Activated CD4-positive, alpha-beta memory T cell treated with anti-CD3 and anti-CD28 coated beads for 36 hours (primary cell): ENCODE data around the gene PCDHGA5. TPM values are rescaled to one million over a fixed set of nuclear protein-coding genes. Genes with fewer than 3 reads are reported as not detected.
"Not testable (repeated sequence)": the region's sequence is repeated elsewhere in the genome, so short reads cannot be mapped to it uniquely, and the experiment has no call there.

Source experiments
- CTCF ChIA-PET: fragments of 350-600 bp; sonication (Branson Sonifier 250); formaldehyde crosslinking; loops from one replicate; lab custom pipeline; 2021; ENCODE audit warnings: antibody characterized with exemption, inconsistent platforms; lab: Charles Lee
- POLR2A ChIA-PET: fragments of 350-600 bp; sonication (Branson Sonifier 250); formaldehyde crosslinking; loops from one replicate; lab custom pipeline; 2021; ENCODE audit warnings: antibody characterized with exemption; lab: Charles Lee
- DNase-seq: peaks from one replicate; pipeline ENCODE4 v3.0.0-alpha.2; 2020
- H3K27ac Mint-ChIP-seq: one replicate; pipeline ENCODE4 v1.8.0; 2021; ENCODE audit warnings: mixed read lengths
- H3K27me3 Mint-ChIP-seq: one replicate; pipeline ENCODE4 v1.8.0; 2021; ENCODE audit warnings: mixed read lengths
- H3K36me3 Mint-ChIP-seq: one replicate; pipeline ENCODE4 v1.8.0; 2021; ENCODE audit warnings: mixed read lengths
- H3K4me1 Mint-ChIP-seq: one replicate; pipeline ENCODE4 v1.8.0; 2021; ENCODE audit warnings: low read depth, mixed read lengths
- H3K4me3 Mint-ChIP-seq: one replicate; pipeline ENCODE4 v1.8.0; 2021; ENCODE audit warnings: mild to moderate bottlenecking, mixed read lengths
- H3K9me3 Mint-ChIP-seq: one replicate; pipeline ENCODE4 v1.8.0; 2021; ENCODE audit warnings: mixed read lengths
- intact Hi-C: fragments of 100-400 bp; cut with micrococcal nuclease; formaldehyde crosslinking; loops from one replicate; pipeline ENCODE4 v1.15.1; 2023
- total RNA-seq, 2 experiments: library from RNA; stranded (reverse); gene quantifications; one replicate each; pipeline ENCODE4 v1.2.3, GENCODE V29; 2021

Gene PCDHGA5
- total RNA-seq, 2 experiments from 2014 or later, result not detected

DNA sequence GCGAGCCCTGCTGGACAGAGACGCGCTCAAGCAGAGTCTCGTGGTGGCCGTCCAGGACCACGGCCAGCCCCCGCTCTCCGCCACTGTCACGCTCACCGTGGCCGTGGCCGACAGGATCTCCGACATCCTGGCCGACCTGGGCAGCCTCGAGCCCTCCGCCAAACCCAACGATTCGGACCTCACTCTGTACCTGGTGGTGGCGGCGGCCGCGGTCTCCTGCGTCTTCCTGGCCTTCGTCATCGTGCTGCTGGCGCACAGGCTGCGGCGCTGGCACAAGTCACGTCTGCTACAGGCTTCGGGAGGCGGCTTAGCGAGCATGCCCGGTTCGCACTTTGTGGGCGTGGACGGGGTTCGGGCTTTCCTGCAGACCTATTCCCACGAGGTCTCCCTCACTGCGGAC lies 31.4 kb upstream of the PCDHGA5 start:
- POLR2A ChIA-PET, DNase-seq, intact Hi-C loops, H3K27ac Mint-ChIP-seq, H3K4me3 Mint-ChIP-seq, H3K4me1 Mint-ChIP-seq: not testable (repeated sequence)
- Mint-ChIP-seq H3K9me3 (peaks cover 37% of the 10 kb centered on the region), H3K27me3 (peaks cover 45% of the 10 kb centered on the region), H3K36me3 (peaks cover 29% of the 10 kb centered on the region)
- CTCF ChIA-PET, result interaction anchor here (1.8 kb wide), 1 partner anchor 18 kb away, joined by 9 read pairs; the partner anchor contains the start of gene PCDHGB1

- ChIA-PET POLR2A (no interaction called here), CTCF (interaction anchor here (0.8 to 1.8 kb wide), 6 partner anchors 8 to 225 kb away, joined by 3 to 6 read pairs (median 4); partner anchors contain the start of genes PCDHGA1 and TAF7)
- intact Hi-C loops, result no loop called here
- Mint-ChIP-seq H3K4me3 (no peak within 1 kb of the TSS), H3K27ac (no peak within 1 kb of the TSS), H3K36me3 (peaks cover 32% of the 10 kb centered on the region), H3K27me3 (peaks cover 55% of the 10 kb centered on the region), H3K4me1 (no peaks in the 10 kb centered on the region), H3K9me3 (peaks cover 50% of the 10 kb centered on the region)
- DNase-seq, result no peak
These were observed 25.2 kb upstream of the PCDHGA5 start, which contains the start of gene PCDHGA2 for GRCh38 chr5:141338538-141339306. Gene PCDHGA2 (plus strand): TSS chr5:141338760.

GRCh38 chr5:141340781-141341354 lies 23.1 kb upstream of the PCDHGA5 start:
- CTCF ChIA-PET, DNase-seq, H3K27ac Mint-ChIP-seq, H3K4me1 Mint-ChIP-seq, H3K4me3 Mint-ChIP-seq, POLR2A ChIA-PET, intact Hi-C loops: not testable (repeated sequence)
- Mint-ChIP-seq H3K36me3 (peaks cover 29% of the 10 kb centered on the region), H3K9me3 (peaks cover 58% of the 10 kb centered on the region), H3K27me3 (peaks cover 56% of the 10 kb centered on the region)

- no peak overlapping the region for H3K27ac Mint-ChIP-seq
- H3K9me3 Mint-ChIP-seq, result peaks cover 51% of the 10 kb centered on the region
- intact Hi-C loops, result no loop called here
- ChIA-PET POLR2A (no interaction called here), CTCF (interaction anchor here (1.0 to 1.6 kb wide), 3 partner anchors 14 to 215 kb away, joined by 3 to 4 read pairs (median 4); no protein-coding TSS in a partner anchor)
- H3K4me3 Mint-ChIP-seq, result no peak overlapping the region
- H3K4me1 Mint-ChIP-seq, result no peaks in the 10 kb centered on the region
- H3K36me3 Mint-ChIP-seq, result peaks cover 27% of the 10 kb centered on the region
- H3K27me3 Mint-ChIP-seq, result peaks cover 47% of the 10 kb centered on the region
- DNase-seq, result no peak
These were observed 21.2 kb upstream of the PCDHGA5 start for GRCh38 chr5:141342773-141343172.

GRCh38 chr5:141343242-141343952 lies 20.6 kb upstream of the PCDHGA5 start, which contains the start of gene PCDHGA3:
Gene PCDHGA3 (plus strand): TSS chr5:141343829. CDS start chr5:141344034, 205 bp downstream.
- POLR2A ChIA-PET, result no interaction called here
- H3K9me3 Mint-ChIP-seq, result peaks cover 45% of the 10 kb centered on the region
- DNase-seq, result peak; percentile 20
- H3K4me1 Mint-ChIP-seq, result no peaks in the 10 kb centered on the region
- CTCF ChIA-PET, result interaction anchor here (1.0 to 1.6 kb wide), 3 partner anchors 14 to 214 kb away, joined by 3 to 4 read pairs (median 4); no protein-coding TSS in a partner anchor
- peaks cover 41% of the 10 kb centered on the region for H3K27me3 Mint-ChIP-seq
- intact Hi-C loops, result no loop called here
- no peak within 1 kb of the TSS for H3K4me3 Mint-ChIP-seq
- peaks cover 21% of the 10 kb centered on the region for H3K36me3 Mint-ChIP-seq
- H3K27ac Mint-ChIP-seq, result no peak within 1 kb of the TSS

GRCh38 chr5:141343953-141344463 lies 20.0 kb upstream of the PCDHGA5 start:
- Mint-ChIP-seq H3K9me3 (peaks cover 39% of the 10 kb centered on the region), H3K27ac (no peak overlapping the region), H3K4me1 (no peaks in the 10 kb centered on the region), H3K27me3 (peaks cover 40% of the 10 kb centered on the region), H3K4me3 (no peak overlapping the region), H3K36me3 (peaks cover 20% of the 10 kb centered on the region)
- DNase-seq, result no peak
- ChIA-PET POLR2A (no interaction called here), CTCF (interaction anchor here (1.1 to 1.6 kb wide), 2 partner anchors 21 to 214 kb away, joined by 3 to 4 read pairs; no protein-coding TSS in a partner anchor)
- intact Hi-C loops, result no loop called here

DNA sequence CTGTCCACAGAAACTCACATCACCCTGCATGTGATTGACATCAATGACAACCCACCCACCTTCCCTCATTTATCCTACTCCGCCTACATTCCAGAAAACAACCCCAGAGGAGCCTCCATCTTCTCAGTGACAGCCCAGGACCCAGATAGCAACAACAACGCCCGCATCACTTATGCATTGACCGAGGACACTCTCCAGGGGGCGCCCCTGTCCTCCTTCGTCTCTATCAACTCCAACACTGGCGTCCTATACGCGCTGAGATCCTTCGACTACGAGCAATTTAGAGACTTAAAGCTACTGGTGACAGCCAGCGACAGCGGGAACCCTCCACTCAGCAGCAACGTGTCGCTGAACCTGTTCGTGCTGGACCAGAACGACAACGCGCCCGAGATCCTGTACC lies 18.6 kb upstream of the PCDHGA5 start:
- H3K4me1 Mint-ChIP-seq, result no peaks in the 10 kb centered on the region
- DNase-seq, result no peak
- no peak overlapping the region for H3K27ac Mint-ChIP-seq
- peaks cover 28% of the 10 kb centered on the region for H3K9me3 Mint-ChIP-seq
- H3K36me3 Mint-ChIP-seq, result peaks cover 17% of the 10 kb centered on the region
- no peak overlapping the region for H3K4me3 Mint-ChIP-seq
- ChIA-PET POLR2A (no interaction called here), CTCF (no interaction called here)
- intact Hi-C loops, result no loop called here
- H3K27me3 Mint-ChIP-seq, result peaks cover 35% of the 10 kb centered on the region

- Mint-ChIP-seq H3K9me3 (peaks cover 28% of the 10 kb centered on the region), H3K36me3 (peaks cover 17% of the 10 kb centered on the region), H3K27me3 (peaks cover 41% of the 10 kb centered on the region)
- CTCF ChIA-PET, result interaction anchor here (1.0 kb wide), 1 partner anchor 11 kb away, joined by 3 read pairs; no protein-coding TSS in a partner anchor
- H3K27ac Mint-ChIP-seq, H3K4me1 Mint-ChIP-seq, intact Hi-C loops, H3K4me3 Mint-ChIP-seq, POLR2A ChIA-PET, DNase-seq: not testable (repeated sequence)
These were observed 17.9 kb upstream of the PCDHGA5 start for GRCh38 chr5:141346017-141346416.

- Mint-ChIP-seq H3K4me3 (peak within 1 kb of the TSS; percentile 45), H3K9me3 (peaks cover 15% of the 10 kb centered on the region), H3K36me3 (peaks cover 13% of the 10 kb centered on the region), H3K4me1 (no peaks in the 10 kb centered on the region), H3K27me3 (peaks cover 40% of the 10 kb centered on the region), H3K27ac (no peak within 1 kb of the TSS)
- intact Hi-C loops, result no loop called here
- ChIA-PET CTCF (interaction anchor here (1.0 to 2.3 kb wide), 8 partner anchors 10 to 178 kb away, joined by 3 to 9 read pairs (median 6); partner anchors contain the start of genes PCDHGA1, PCDHGB2 and TAF7), POLR2A (no interaction called here)
- DNase-seq, result peak; percentile 51
These were observed 13.9 kb upstream of the PCDHGA5 start, which contains the start of gene PCDHGB1 for GRCh38 chr5:141349917-141350619. Gene PCDHGB1 (plus strand): TSS chr5:141350099. CDS start chr5:141350261, 162 bp downstream.

GRCh38 chr5:141351591-141351990 lies 12.4 kb upstream of the PCDHGA5 start:
- Mint-ChIP-seq H3K4me3 (no peak overlapping the region), H3K36me3 (peaks cover 7% of the 10 kb centered on the region), H3K9me3 (peaks cover 16% of the 10 kb centered on the region), H3K4me1 (no peaks in the 10 kb centered on the region), H3K27ac (no peak overlapping the region), H3K27me3 (peaks cover 47% of the 10 kb centered on the region)
- no peak for DNase-seq
- POLR2A ChIA-PET, result no interaction called here
- intact Hi-C loops, result no loop called here
- CTCF ChIA-PET, result interaction anchor here (1.0 to 2.3 kb wide), 3 partner anchors 18 to 198 kb away, joined by 3 to 9 read pairs (median 5); partner anchors contain the start of gene PCDHGA1
